IMR-90 (cell line): ENCODE measurements around the gene KCNK4. TPM values are rescaled to one million over a fixed set of nuclear protein-coding genes. Genes with fewer than 3 reads are reported as not detected.

ENCODE experiments used
- ATAC-seq: fragments of 200-7000 bp; cut with Tn5 transposase; 2 replicates; pipeline ENCODE4 v1.9.1; 2020; ENCODE audit warnings: low read depth, mild to moderate bottlenecking, moderate library complexity
- BruUV-seq: library from RNA; stranded (reverse); fragments of 400-500 nt; replicated peaks from 2 replicates; lab custom pipeline; 2021; lab: Mats Ljungman, UMichigan
- CTCF ChIA-PET: fragments of 300-600 bp; formaldehyde crosslinking; extraction: SDS; loops from one replicate; lab custom pipeline; 2021; ENCODE audit warnings: antibody characterized with exemption; lab: Yijun Ruan, JAX
- POLR2A ChIA-PET: fragments of 300-600 bp; sonication (Branson Sonifier 250); formaldehyde crosslinking; loops from one replicate; lab custom pipeline; 2022; ENCODE audit warnings: antibody characterized with exemption; ENCODE audit not compliant: unreplicated experiment; lab: Charles Lee
- DNase-seq: peaks from one replicate; pipeline ENCODE4 v3.0.0; 2013
- H2AFZ ChIP-seq: replicated peaks from 2 replicates; pipeline ENCODE3; 2013; ENCODE audit warnings: low read length, mild to moderate bottlenecking; ENCODE audit not compliant: poor library complexity
- H2AK5ac ChIP-seq: 2 replicates; pipeline ENCODE4 v1.6.1; 2013; ENCODE audit warnings: low read depth, low read length, inconsistent platforms
- H2AK9ac ChIP-seq: replicated peaks from 2 replicates; pipeline ENCODE3; 2013; ENCODE audit warnings: mild to moderate bottlenecking, low read depth, low read length, moderate library complexity; ENCODE audit not compliant: poor library complexity
- H2BK120ac ChIP-seq: 2 replicates; pipeline ENCODE4 v1.6.1; 2013; ENCODE audit warnings: low read depth, low read length, inconsistent platforms
- H2BK15ac ChIP-seq: 3 replicates; pipeline ENCODE4 v1.6.1; 2013; ENCODE audit warnings: low read depth, low read length, inconsistent platforms
- H2BK20ac ChIP-seq: 2 replicates; pipeline ENCODE4 v1.6.1; 2013; ENCODE audit warnings: low read depth, mild to moderate bottlenecking, inconsistent platforms, low read length, moderate library complexity
- H2BK5ac ChIP-seq: 2 replicates; pipeline ENCODE4 v1.6.1; 2013; ENCODE audit warnings: mild to moderate bottlenecking, low read depth, low read length, inconsistent platforms; ENCODE audit not compliant: poor library complexity, severe bottlenecking
- H3K14ac ChIP-seq: replicated peaks from 2 replicates; pipeline ENCODE4 v1.6.1; 2013; ENCODE audit warnings: low read depth, low read length, inconsistent platforms
- H3K18ac ChIP-seq: 2 replicates; pipeline ENCODE4 v1.6.1; 2013; ENCODE audit warnings: low read depth, low read length, control low read depth
- H3K23ac ChIP-seq: 2 replicates; pipeline ENCODE4 v1.6.1; 2013; ENCODE audit warnings: low read depth, low read length, inconsistent platforms
- H3K27ac ChIP-seq: 2 replicates; pipeline ENCODE4 v1.5.1; 2013; ENCODE audit warnings: mild to moderate bottlenecking, control low read depth, low read length; ENCODE audit not compliant: insufficient read depth
- H3K27me3 ChIP-seq: 2 replicates; pipeline ENCODE4 v1.6.1; 2013; ENCODE audit warnings: low read length; ENCODE audit not compliant: control insufficient read depth, insufficient read depth
- H3K36me3 ChIP-seq: 2 replicates; pipeline ENCODE4 v1.6.1; 2013; ENCODE audit warnings: low read length, mixed read lengths; ENCODE audit not compliant: control insufficient read depth, insufficient read depth
- H3K4ac ChIP-seq: 2 replicates; pipeline ENCODE4 v1.6.1; 2013; ENCODE audit warnings: low read depth, low read length, inconsistent platforms
- H3K4me1 ChIP-seq: 2 replicates; pipeline ENCODE4 v1.6.1; 2013; ENCODE audit warnings: low read length, mixed read lengths; ENCODE audit not compliant: control insufficient read depth, insufficient read depth
- H3K4me2 ChIP-seq: 2 replicates; pipeline ENCODE4 v1.6.1; 2013; ENCODE audit warnings: low read depth, mild to moderate bottlenecking, control low read depth, low read length, moderate library complexity
- H3K4me3 ChIP-seq: 2 replicates; pipeline ENCODE4 v1.5.1; 2013; ENCODE audit warnings: low read depth, mild to moderate bottlenecking, control low read depth, low read length, moderate library complexity; ENCODE audit not compliant: insufficient read depth
- H3K56ac ChIP-seq: 2 replicates; pipeline ENCODE4 v1.6.1; 2013; ENCODE audit warnings: low read length, inconsistent platforms; ENCODE audit not compliant: insufficient read depth; ENCODE audit errors: extremely low read depth
- H3K79me1 ChIP-seq, 2 experiments: 2 replicates each; pipeline ENCODE4 v1.6.1; 2013; ENCODE audit warnings: low read length in 2 of 2, inconsistent platforms in 1 of 2, low read depth in 1 of 2
- H3K9ac ChIP-seq: 2 replicates; pipeline ENCODE4 v1.6.1; 2013; ENCODE audit warnings: low read depth, low read length, control low read depth
- H3K9me1 ChIP-seq: 2 replicates; pipeline ENCODE4 v1.6.1; 2013; ENCODE audit warnings: low read length, inconsistent platforms; ENCODE audit not compliant: insufficient read depth
- H3K9me3 ChIP-seq: 2 replicates; pipeline ENCODE4 v1.6.1; 2013; ENCODE audit warnings: low read length; ENCODE audit not compliant: control insufficient read depth, insufficient read depth
- H4K20me1 ChIP-seq: 2 replicates; pipeline ENCODE4 v1.6.1; 2013; ENCODE audit warnings: low read length, inconsistent platforms; ENCODE audit not compliant: insufficient read depth
- H4K5ac ChIP-seq: 2 replicates; pipeline ENCODE4 v1.6.1; 2013; ENCODE audit warnings: mild to moderate bottlenecking, low read depth, low read length, control low read depth
- H4K8ac ChIP-seq, 2 experiments: 2 replicates each; pipeline ENCODE4 v1.6.1; 2013; ENCODE audit warnings: low read depth in 2 of 2, low read length in 2 of 2, control low read depth in 1 of 2, inconsistent platforms in 1 of 2
- H4K91ac ChIP-seq: 2 replicates; pipeline ENCODE4 v1.6.1; 2013; ENCODE audit warnings: low read depth, low read length, inconsistent platforms; ENCODE audit not compliant: insufficient read depth
- BHLHE40 ChIP-seq: fragments of 150-350 bp; IDR thresholded peaks from 2 replicates; pipeline ENCODE4 v1.6.1; 2016; ENCODE audit warnings: mild to moderate bottlenecking, low read depth, low read length
- CEBPB ChIP-seq: IDR thresholded peaks from 2 replicates; pipeline ENCODE4 v1.6.1; 2012; ENCODE audit warnings: low read depth, low read length, improper control_type of control experiment
- CHD1 ChIP-seq: IDR thresholded peaks from 2 replicates; pipeline ENCODE4 v1.6.1; 2012; ENCODE audit warnings: low read depth, low read length, improper control_type of control experiment
- CTCF ChIP-seq: conservative IDR thresholded peaks from 2 replicates; pipeline ENCODE4 v1.5.1; 2012; ENCODE audit warnings: mild to moderate bottlenecking, low read depth, low read length, improper control_type of control experiment
- ELK1 ChIP-seq: fragments of 150-350 bp; IDR thresholded peaks from 2 replicates; pipeline ENCODE4 v1.6.1; 2016; ENCODE audit warnings: low read depth, mild to moderate bottlenecking, low read length, moderate library complexity, borderline replicate concordance
- FOS ChIP-seq: fragments of 150-350 bp; IDR thresholded peaks from 2 replicates; pipeline ENCODE4 v1.6.1; 2016; ENCODE audit warnings: low read depth, low read length
- MAZ ChIP-seq: IDR thresholded peaks from 2 replicates; pipeline ENCODE4 v1.6.1; 2012; ENCODE audit warnings: low read depth, mild to moderate bottlenecking, low read length, improper control_type of control experiment, moderate library complexity, borderline replicate concordance
- MXI1 ChIP-seq: IDR thresholded peaks from 2 replicates; pipeline ENCODE4 v1.6.1; 2012; ENCODE audit warnings: low read depth, mild to moderate bottlenecking, low read length, moderate library complexity, borderline replicate concordance
- POLR2A ChIP-seq: IDR thresholded peaks from 2 replicates; pipeline ENCODE4 v1.6.1; 2012; ENCODE audit warnings: mild to moderate bottlenecking, low read depth, low read length
- RAD21 ChIP-seq: IDR thresholded peaks from 2 replicates; pipeline ENCODE4 v1.6.1; 2012; ENCODE audit warnings: low read length, improper control_type of control experiment
- RCOR1 ChIP-seq: IDR thresholded peaks from 2 replicates; pipeline ENCODE4 v1.6.1; 2012; ENCODE audit warnings: mild to moderate bottlenecking, low read length, improper control_type of control experiment; ENCODE audit not compliant: insufficient replicate concordance
- RFX5 ChIP-seq: IDR thresholded peaks from 2 replicates; pipeline ENCODE4 v1.8.0; 2012; ENCODE audit warnings: low read depth, mild to moderate bottlenecking, low read length, moderate library complexity
- SMC3 ChIP-seq: fragments of 150-350 bp; IDR thresholded peaks from 2 replicates; pipeline ENCODE4 v1.6.1; 2016; ENCODE audit warnings: low read depth, mild to moderate bottlenecking, antibody characterized with exemption, low read length, moderate library complexity
- USF2 ChIP-seq: fragments of 150-350 bp; IDR thresholded peaks from 2 replicates; pipeline ENCODE4 v1.6.1; 2017; ENCODE audit warnings: mild to moderate bottlenecking, antibody characterized with exemption, low read length, low read depth
- WGBS, 2 experiments: methylation state at CpG; one replicate each; pipeline versions ENCODE4 v1.1.5 to v1.1.7; 2013; ENCODE audit warnings: missing lambda C conversion rate in 2 of 2; ENCODE audit not compliant: insufficient read length in 1 of 2; ENCODE audit errors: extremely low coverage in 2 of 2; 5-methylcytosine and 5-hydroxymethylcytosine counted together
- dilution Hi-C: fragments of 300-500 bp; cut with HindIII; formaldehyde crosslinking; loops from one replicate; pipeline ENCODE4 v1.14.3; 2018; ENCODE audit warnings: low sequenced_read_pairs; ENCODE audit not compliant: unreplicated experiment
- in situ Hi-C: fragments of 300-500 bp; cut with MboI; formaldehyde crosslinking; loops from 3 replicates; pipeline ENCODE4 v1.14.3; 2019; ENCODE audit warnings: low sequenced_read_pairs, inconsistent platforms, mixed read lengths
- intact Hi-C: fragments of 100-400 bp; cut with micrococcal nuclease; formaldehyde crosslinking; loops from 2 replicates; pipeline ENCODE4 v1.10.0; 2022
- polyA plus RNA-seq, 3 experiments: library from polyadenylated mRNA; depleted of rRNA; stranded (reverse); fragments of >200 nt; gene quantifications; 2 replicates each; pipeline ENCODE4 v1.2.3, GENCODE V29; 2012; ENCODE audit warnings: low replicate concordance in 1 of 3
- total RNA-seq: library from RNA; depleted of rRNA; stranded (reverse); fragments of >200 nt; gene quantifications from 2 replicates; pipeline ENCODE4 v1.2.3, GENCODE V29; 2012

The KCNK4 gene
- total and polyA plus RNA-seq, 2 of the 4 experiments (the other 2 are of a cell fraction) = not detected

- POLR2A ChIA-PET = no interaction called here
- Histone ChIP-seq H2BK120ac (no peak overlapping the region), H3K14ac (no peak overlapping the region), H2BK5ac (no peak overlapping the region), H4K5ac (no peak overlapping the region), H3K27ac (no peak overlapping the region), H2BK20ac (no peak overlapping the region), H3K27me3 (no peaks in the 10 kb centered on the region), H3K79me1 (peaks cover 8 to 15% of the 10 kb centered on the region in 2 experiments), H3K36me3 (peaks cover 32% of the 10 kb centered on the region), H2AK5ac (no peak overlapping the region), H4K8ac (no peak overlapping the region), H3K4me3 (no peak overlapping the region), H2BK15ac (no peak overlapping the region), H3K9ac (peak overlapping the region; percentile 30; the same call in 1 of the 2 replicates), H3K9me1 (peaks cover 5% of the 10 kb centered on the region; the same call in 1 of the 2 replicates), H3K23ac (no peak overlapping the region), H4K91ac (no peak overlapping the region), H3K56ac (no peak overlapping the region), H3K4ac (no peak overlapping the region), H3K18ac (no peak overlapping the region), H4K20me1 (no peaks in the 10 kb centered on the region), H3K9me3 (no peaks in the 10 kb centered on the region), H2AK9ac (no peak overlapping the region), H3K4me1 (peaks cover 2% of the 10 kb centered on the region), H2AFZ (no peak overlapping the region), H3K4me2 (no peak overlapping the region)
- dilution Hi-C loops = no loop called here
- TF ChIP-seq POLR2A (no peak), ELK1 (no peak), SMC3 (no peak), CTCF (no peak), RCOR1 (no peak), BHLHE40 (no peak), MAZ (no peak), MXI1 (no peak), RAD21 (no peak), CHD1 (no peak), FOS (no peak), CEBPB (no peak), USF2 (no peak), RFX5 (no peak)
- no TSS peak for BruUV-seq
- CTCF ChIA-PET = interaction anchor here (1.0 to 1.3 kb wide), 3 partner anchors 8 to 78 kb away, joined by 3 to 4 read pairs (median 3); no protein-coding TSS in a partner anchor
- in situ Hi-C loops = no loop called here
- DNase-seq (no peak), ATAC-seq (no peak)
- 83% methylated on average over 4 of the region's 17 CpGs; no CpG with 5 or more reads in 1 of the 2 experiments for WGBS, 2 experiments
- intact Hi-C loops = no loop called here
Measured at GRCh38 chr11:64276653-64277431, 14.3 kb upstream of the KCNK4 start.
